Astrocyte (in vitro differentiated cells and primary cell): ENCODE data around the gene APH1B. TPM values are rescaled to one million over a fixed set of nuclear protein-coding genes. Genes with fewer than 3 reads are reported as not detected.

Source experiments
- DNase-seq: peaks from one replicate; pipeline ENCODE4 v3.0.0-alpha.2; 2010; ENCODE audit warnings: low read depth
- FAIRE-seq: peaks from 2 replicates; lab custom pipeline; 2011; peaks lifted over from hg19 to GRCh38; lab: Jason Lieb, UNC
- H2AFZ ChIP-seq: 2 replicates; pipeline ENCODE4 v1.6.0; 2012; ENCODE audit warnings: low read depth, low read length, inconsistent platforms
- H3K27ac ChIP-seq: 2 replicates; pipeline ENCODE4 v1.5.1; 2011; ENCODE audit warnings: low read depth, low read length, inconsistent platforms
- H3K27me3 ChIP-seq: 2 replicates; pipeline ENCODE4 v1.6.0; 2011; ENCODE audit warnings: low read length, inconsistent platforms; ENCODE audit not compliant: insufficient read depth
- H3K36me3 ChIP-seq: 2 replicates; pipeline ENCODE4 v1.5.1; 2011; ENCODE audit warnings: low read length, inconsistent platforms; ENCODE audit not compliant: insufficient read depth
- H3K4me1 ChIP-seq: 2 replicates; pipeline ENCODE4 v1.5.1; 2011; ENCODE audit warnings: low read length, inconsistent platforms; ENCODE audit not compliant: insufficient read depth
- H3K4me2 ChIP-seq: 2 replicates; pipeline ENCODE4 v1.6.0; 2012; ENCODE audit warnings: low read length, inconsistent platforms
- H3K4me3 ChIP-seq: 2 replicates; pipeline ENCODE4 v1.5.1; 2011; ENCODE audit warnings: low read depth, mild to moderate bottlenecking, low read length, inconsistent platforms; ENCODE audit not compliant: insufficient read depth
- H3K79me2 ChIP-seq: 2 replicates; pipeline ENCODE4 v1.6.0; 2012; ENCODE audit warnings: mild to moderate bottlenecking, low read length, inconsistent platforms; ENCODE audit not compliant: insufficient read depth
- H3K9ac ChIP-seq: 2 replicates; pipeline ENCODE4 v1.6.0; 2012; ENCODE audit warnings: mild to moderate bottlenecking, low read length, inconsistent platforms
- H3K9me3 ChIP-seq: 2 replicates; pipeline ENCODE4 v1.5.1; 2012; ENCODE audit warnings: low read depth, mild to moderate bottlenecking, low read length, inconsistent platforms; ENCODE audit not compliant: insufficient read depth
- H4K20me1 ChIP-seq: 2 replicates; pipeline ENCODE4 v1.6.0; 2012; ENCODE audit warnings: low read length, inconsistent platforms; ENCODE audit not compliant: insufficient read depth
- H3K27ac Mint-ChIP-seq: one replicate; pipeline ENCODE4 v1.8.0; 2021; ENCODE audit warnings: mild to moderate bottlenecking, mixed read lengths; ENCODE audit not compliant: unreplicated experiment
- H3K27me3 Mint-ChIP-seq: one replicate; pipeline ENCODE4 v1.8.0; 2021; ENCODE audit warnings: low read depth, mixed read lengths; ENCODE audit not compliant: unreplicated experiment
- H3K36me3 Mint-ChIP-seq: one replicate; pipeline ENCODE4 v1.8.0; 2021; ENCODE audit warnings: low read depth, mixed read lengths; ENCODE audit not compliant: unreplicated experiment
- H3K4me1 Mint-ChIP-seq: one replicate; pipeline ENCODE4 v1.8.0; 2021; ENCODE audit warnings: low read depth, mixed read lengths; ENCODE audit not compliant: unreplicated experiment
- H3K4me3 Mint-ChIP-seq: one replicate; pipeline ENCODE4 v1.8.0; 2021; ENCODE audit warnings: mild to moderate bottlenecking, moderate library complexity, mixed read lengths; ENCODE audit not compliant: unreplicated experiment
- H3K9me3 Mint-ChIP-seq: one replicate; pipeline ENCODE4 v1.8.0; 2021; ENCODE audit warnings: mild to moderate bottlenecking, mixed read lengths; ENCODE audit not compliant: unreplicated experiment
- EZH2 ChIP-seq: IDR thresholded peaks from 2 replicates; pipeline ENCODE4 v1.6.1; 2012; ENCODE audit warnings: mild to moderate bottlenecking, low read length, inconsistent platforms; ENCODE audit not compliant: insufficient read depth
- total RNA-seq: library from RNA; stranded (reverse); gene quantifications from 2 replicates; pipeline ENCODE4 v1.2.1, GENCODE V29; 2021
- TF ChIP-seq, protein P1 (sequence below): IDR thresholded peaks from 2 replicates; pipeline ENCODE4 v1.5.1; 2011; ENCODE audit warnings: low read depth, mild to moderate bottlenecking, inconsistent platforms, low read length, moderate library complexity; ENCODE audit not compliant: insufficient read depth

Gene APH1B
- total RNA-seq, 1 donor from 2014 or later: 18.2 TPM

DNA sequence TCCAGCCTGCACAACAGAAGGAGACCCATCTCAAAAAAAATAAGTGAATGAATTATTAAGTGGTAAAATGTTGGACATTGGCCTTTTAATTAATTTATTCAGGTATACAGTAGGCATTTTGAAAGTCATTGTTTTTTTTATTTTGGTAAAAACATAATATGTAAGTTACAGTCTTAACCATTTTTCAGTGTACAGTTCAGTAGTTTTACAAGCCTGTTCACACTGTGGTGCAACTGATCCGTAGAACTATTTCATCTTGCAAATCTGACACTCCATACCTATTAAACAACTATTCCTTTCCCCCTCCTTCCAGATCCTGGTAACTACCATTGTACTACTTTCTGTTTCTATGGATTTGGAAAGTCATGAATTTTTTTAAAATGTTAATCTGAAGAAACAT is 36.1 kb upstream of the APH1B start:
- H3K4me1 ChIP-seq: peaks cover 24% of the 10 kb centered on the region
- DNase-seq (no peak), FAIRE-seq (peak; percentile 41)
- no peaks in the 10 kb centered on the region for H3K36me3 ChIP-seq
- no peak overlapping the region for H3K27ac ChIP-seq
- H3K9me3 Mint-ChIP-seq: peaks cover 6% of the 10 kb centered on the region
- no peak overlapping the region for H2AFZ ChIP-seq
- peaks cover 39% of the 10 kb centered on the region for H3K79me2 ChIP-seq
- H3K27me3 ChIP-seq: no peaks in the 10 kb centered on the region
- H3K4me3 ChIP-seq: no peak overlapping the region
- peaks cover 10% of the 10 kb centered on the region for H3K36me3 Mint-ChIP-seq
- no peak overlapping the region for H3K4me2 ChIP-seq
- H3K27ac Mint-ChIP-seq: no peak overlapping the region
- H4K20me1 ChIP-seq: no peaks in the 10 kb centered on the region
- no peak for TF ChIP-seq EZH2
- TF ChIP-seq, protein P1, sequence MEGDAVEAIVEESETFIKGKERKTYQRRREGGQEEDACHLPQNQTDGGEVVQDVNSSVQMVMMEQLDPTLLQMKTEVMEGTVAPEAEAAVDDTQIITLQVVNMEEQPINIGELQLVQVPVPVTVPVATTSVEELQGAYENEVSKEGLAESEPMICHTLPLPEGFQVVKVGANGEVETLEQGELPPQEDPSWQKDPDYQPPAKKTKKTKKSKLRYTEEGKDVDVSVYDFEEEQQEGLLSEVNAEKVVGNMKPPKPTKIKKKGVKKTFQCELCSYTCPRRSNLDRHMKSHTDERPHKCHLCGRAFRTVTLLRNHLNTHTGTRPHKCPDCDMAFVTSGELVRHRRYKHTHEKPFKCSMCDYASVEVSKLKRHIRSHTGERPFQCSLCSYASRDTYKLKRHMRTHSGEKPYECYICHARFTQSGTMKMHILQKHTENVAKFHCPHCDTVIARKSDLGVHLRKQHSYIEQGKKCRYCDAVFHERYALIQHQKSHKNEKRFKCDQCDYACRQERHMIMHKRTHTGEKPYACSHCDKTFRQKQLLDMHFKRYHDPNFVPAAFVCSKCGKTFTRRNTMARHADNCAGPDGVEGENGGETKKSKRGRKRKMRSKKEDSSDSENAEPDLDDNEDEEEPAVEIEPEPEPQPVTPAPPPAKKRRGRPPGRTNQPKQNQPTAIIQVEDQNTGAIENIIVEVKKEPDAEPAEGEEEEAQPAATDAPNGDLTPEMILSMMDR: no peak
- H3K9ac ChIP-seq: no peak overlapping the region
- peaks cover 37% of the 10 kb centered on the region for H3K4me1 Mint-ChIP-seq
- no peaks in the 10 kb centered on the region for H3K9me3 ChIP-seq
- no peaks in the 10 kb centered on the region for H3K27me3 Mint-ChIP-seq
- no peak overlapping the region for H3K4me3 Mint-ChIP-seq

- no peak overlapping the region for H3K4me3 ChIP-seq
- no peaks in the 10 kb centered on the region for H3K36me3 ChIP-seq
- H3K4me2 ChIP-seq: no peak overlapping the region
- no peak overlapping the region for H3K9ac ChIP-seq
- TF ChIP-seq, protein P1: no peak
- no peak for TF ChIP-seq EZH2
- Mint-ChIP-seq H3K4me3 (no peak overlapping the region), H3K9me3 (peaks cover 6% of the 10 kb centered on the region), H3K27me3 (no peaks in the 10 kb centered on the region), H3K27ac (no peak overlapping the region), H3K4me1 (peaks cover 37% of the 10 kb centered on the region), H3K36me3 (peaks cover 19% of the 10 kb centered on the region)
- no peaks in the 10 kb centered on the region for H4K20me1 ChIP-seq
- no peak overlapping the region for H3K27ac ChIP-seq
- H2AFZ ChIP-seq: no peak overlapping the region
- peaks cover 25% of the 10 kb centered on the region for H3K79me2 ChIP-seq
- H3K27me3 ChIP-seq: no peaks in the 10 kb centered on the region
- H3K4me1 ChIP-seq: peaks cover 23% of the 10 kb centered on the region
- FAIRE-seq: peak; percentile 45
- DNase-seq: no peak
- no peaks in the 10 kb centered on the region for H3K9me3 ChIP-seq
Measured at GRCh38 chr15:63243101-63243500, 34.3 kb upstream of the APH1B start.

DNA sequence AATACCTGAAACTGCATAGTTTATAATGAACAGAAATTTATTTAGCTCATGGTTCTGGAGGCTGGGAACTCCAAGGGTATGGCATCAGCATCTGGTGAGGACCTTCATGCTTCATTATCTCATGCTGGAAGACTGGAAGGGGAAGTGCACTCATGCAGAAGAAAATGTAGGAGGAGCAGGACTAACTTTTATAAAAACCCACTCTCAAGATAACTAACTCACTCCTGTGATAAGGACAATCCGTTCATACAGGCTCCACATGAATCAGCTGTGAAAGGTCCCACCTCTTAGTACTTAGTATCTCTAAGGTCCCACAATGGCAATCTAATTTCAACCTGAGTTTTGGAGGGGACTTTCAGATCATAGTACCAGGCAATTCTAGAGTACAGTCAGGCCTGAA is 33.6 kb upstream of the APH1B start:
- Mint-ChIP-seq H3K4me3 (no peak overlapping the region), H3K36me3 (peaks cover 18% of the 10 kb centered on the region), H3K9me3 (peaks cover 6% of the 10 kb centered on the region), H3K27ac (peak overlapping the region; percentile 97), H3K27me3 (no peaks in the 10 kb centered on the region), H3K4me1 (peaks cover 33% of the 10 kb centered on the region)
- Histone ChIP-seq H2AFZ (no peak overlapping the region), H3K27ac (peak overlapping the region; percentile 55), H3K79me2 (peaks cover 23% of the 10 kb centered on the region), H3K9ac (no peak overlapping the region), H3K36me3 (no peaks in the 10 kb centered on the region), H3K4me2 (no peak overlapping the region), H4K20me1 (no peaks in the 10 kb centered on the region), H3K27me3 (no peaks in the 10 kb centered on the region), H3K9me3 (no peaks in the 10 kb centered on the region), H3K4me3 (no peak overlapping the region), H3K4me1 (peaks cover 21% of the 10 kb centered on the region)
- no peak for TF ChIP-seq EZH2
- TF ChIP-seq, protein P1: no peak
- DNase-seq (peak; percentile 70), FAIRE-seq (no peak)
